Activated naive CD4-positive, alpha-beta T cell treated with Interleukin-2 at 50 U/mL for 16 hours (primary cell): ENCODE data around the gene RAB6C.
"Not testable (repeated sequence)": the region's sequence is repeated elsewhere in the genome, so short reads cannot be mapped to it uniquely, and the experiment has no call there.

Experiments
- DNase-seq: peaks from one replicate; pipeline ENCODE4 v3.0.0-alpha.2; 2020

Gene RAB6C

GRCh38 chr2:129996657-129997237 is 17.3 kb downstream of the RAB6C start:
- DNase-seq: not testable (repeated sequence)

GRCh38 chr2:129998771-129999170 is 19.3 kb downstream of the RAB6C start:
- DNase-seq: not testable (repeated sequence)

GRCh38 chr2:130005862-130006261 is 26.4 kb downstream of the RAB6C start:
- DNase-seq: not testable (repeated sequence)

GRCh38 chr2:130016701-130017100 is 37.2 kb downstream of the RAB6C start:
- DNase-seq: not testable (repeated sequence)

- DNase-seq: no peak
Measured at GRCh38 chr2:130019402-130019801, 39.9 kb downstream of the RAB6C start.

GRCh38 chr2:130020069-130020468 is 40.6 kb downstream of the RAB6C start:
- DNase-seq: not testable (repeated sequence)

GRCh38 chr2:130025931-130026330 is 46.5 kb downstream of the RAB6C start:
- not testable (repeated sequence) for DNase-seq
